HepG2 (cell line): ENCODE results near the gene UBAP1. TPM values are rescaled to one million over a fixed set of nuclear protein-coding genes. Genes with fewer than 3 reads are reported as not detected.

Experiments used
- polyA plus RNA-seq, 8 experiments: library from polyadenylated mRNA; depleted of rRNA in 3 of 8; stranded (reverse) in 7 of 8; unstranded in 1 of 8; fragments of >200 nt; fragmentation: Illumina TruSeq in 4 of 8; extraction: Trizol in 4 of 8; gene quantifications; 2 replicates each; pipeline versions ENCODE4 v1.2.1 to v1.2.3, GENCODE V29; 2011 to 2016; ENCODE audit warnings: low read depth in 4 of 8, missing spikeins in 1 of 8, mixed read lengths in 1 of 8; ENCODE audit not compliant: insufficient read depth in 1 of 8
- small RNA-seq, 3 experiments: library from RNA; depleted of rRNA; stranded (forward); fragments of <200 nt; gene quantifications; one replicate each; pipeline ENCODE3, GENCODE V24; 2012; ENCODE audit warnings: low read depth in 2 of 3, low replicate concordance in 1 of 3; ENCODE audit not compliant: insufficient read length in 3 of 3, insufficient read depth in 2 of 3
- total RNA-seq, 5 experiments: library from RNA; depleted of rRNA; stranded (reverse); fragments of >200 nt; fragmentation: Illumina TruSeq; extraction: Trizol; gene quantifications; 2 replicates each; pipeline ENCODE4 v1.2.3, GENCODE V29; 2016; ENCODE audit warnings: low read depth in 1 of 5

Gene UBAP1
- total and polyA plus RNA-seq, 2 of the 13 experiments (the other 11 are each of a cell fraction or from before 2014, with no cell fraction given), result 19.5 to 40.5 TPM

Small RNA genes within 50 kb of the gene (small RNA-seq; reads per million reads assigned to genes)
- gene AL353662.3, result 0 reads per million in 3 experiments
- gene RNA5SP282, result 0 reads per million in 3 experiments
- 0.33 to 8.7 (median 0.41) reads per million in 3 experiments for gene RNU2-50P

Other genes starting within 250 kb of the UBAP1 start
- gene UBAP2, start 130.2 kb upstream of the UBAP1 start, total RNA-seq (2016; rRNA removed; fragmentation: Illumina TruSeq; extraction: Trizol), result 17.5 and 19.0 TPM in 2 replicates
- gene UBAP2, start 130.2 kb upstream of the UBAP1 start, polyA plus RNA-seq (2011; rRNA removed), result 22.0 and 26.0 TPM in 2 replicates
- gene DCAF12, start 52.3 kb upstream of the UBAP1 start, total RNA-seq (2016; rRNA removed; fragmentation: Illumina TruSeq; extraction: Trizol), result 26.8 and 36.6 TPM in 2 replicates
- gene DCAF12, start 52.3 kb upstream of the UBAP1 start, polyA plus RNA-seq (2011; rRNA removed), result 37.4 and 38.8 TPM in 2 replicates
- gene KIF24, start 150.2 kb downstream of the UBAP1 start, total RNA-seq (2016; rRNA removed; fragmentation: Illumina TruSeq; extraction: Trizol), result 2.8 and 3.0 TPM in 2 replicates
- 1.1 TPM in 2 replicates for gene KIF24, start 150.2 kb downstream of the UBAP1 start, polyA plus RNA-seq (2011; rRNA removed)
- gene NUDT2, start 150.5 kb downstream of the UBAP1 start, total RNA-seq (2016; rRNA removed; fragmentation: Illumina TruSeq; extraction: Trizol), result 19.9 and 28.0 TPM in 2 replicates
- 19.9 and 24.6 TPM in 2 replicates for gene NUDT2, start 150.5 kb downstream of the UBAP1 start, polyA plus RNA-seq (2011; rRNA removed)
- 14.3 and 22.4 TPM in 2 replicates for gene MYORG, start 197.9 kb downstream of the UBAP1 start, total RNA-seq (2016; rRNA removed; fragmentation: Illumina TruSeq; extraction: Trizol)
- gene MYORG, start 197.9 kb downstream of the UBAP1 start, polyA plus RNA-seq (2011; rRNA removed), result 11.1 and 11.9 TPM in 2 replicates